NCI-H2196 treated with DMSO at 0.1 percent for 48 hours (cell line): ENCODE results near the gene DTD1.

Source experiments
- DNase-seq: peaks from one replicate; lab custom pipeline; 2025; ENCODE audit not compliant: unreplicated experiment; lab: John Stamatoyannopoulos, UW

Gene DTD1

GRCh38 chr20:18788021-18788420 lies 200.2 kb downstream of the DTD1 start:
- DNase-seq: no peak

DNA sequence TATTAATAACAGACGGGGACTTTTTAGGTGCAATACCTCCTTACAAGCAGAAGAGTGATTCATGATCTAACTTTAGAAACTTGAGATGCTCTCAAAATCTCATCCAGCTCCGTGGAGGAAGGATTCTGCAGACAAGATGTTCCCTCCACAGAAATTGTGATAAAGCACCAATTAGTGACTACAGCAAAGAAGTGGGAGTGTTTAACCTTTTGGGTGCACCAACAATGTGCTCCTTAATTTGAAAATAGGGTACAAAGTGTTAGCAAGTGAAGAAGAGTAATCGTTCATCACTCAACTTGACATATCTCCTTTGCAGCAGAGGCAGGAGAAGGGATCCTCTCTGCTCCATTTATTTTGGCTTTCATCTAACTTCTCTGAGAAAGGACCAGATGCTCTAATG lies 202.9 kb downstream of the DTD1 start:
- DNase-seq: no peak

GRCh38 chr20:18793625-18794427 lies 206.0 kb downstream of the DTD1 start:
- peak; percentile 87 for DNase-seq

DNA sequence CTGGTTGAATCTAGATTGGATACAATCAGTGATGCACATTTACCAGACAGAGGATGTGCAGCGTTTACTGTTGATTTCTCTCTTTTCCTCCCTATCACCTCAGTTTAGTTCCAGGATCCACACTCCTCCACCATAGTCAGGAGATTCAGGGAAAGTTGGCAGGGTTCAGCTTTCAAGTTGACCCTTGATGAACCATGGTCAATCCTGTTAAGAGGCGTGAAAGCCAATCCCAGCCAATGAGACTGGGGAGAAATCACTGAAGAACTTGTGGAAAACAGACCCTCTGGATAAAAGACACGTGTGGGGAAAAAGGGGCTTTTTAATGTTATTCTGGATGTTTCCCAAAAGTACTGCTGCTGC lies 206.6 kb downstream of the DTD1 start:
- no peak for DNase-seq

DNA sequence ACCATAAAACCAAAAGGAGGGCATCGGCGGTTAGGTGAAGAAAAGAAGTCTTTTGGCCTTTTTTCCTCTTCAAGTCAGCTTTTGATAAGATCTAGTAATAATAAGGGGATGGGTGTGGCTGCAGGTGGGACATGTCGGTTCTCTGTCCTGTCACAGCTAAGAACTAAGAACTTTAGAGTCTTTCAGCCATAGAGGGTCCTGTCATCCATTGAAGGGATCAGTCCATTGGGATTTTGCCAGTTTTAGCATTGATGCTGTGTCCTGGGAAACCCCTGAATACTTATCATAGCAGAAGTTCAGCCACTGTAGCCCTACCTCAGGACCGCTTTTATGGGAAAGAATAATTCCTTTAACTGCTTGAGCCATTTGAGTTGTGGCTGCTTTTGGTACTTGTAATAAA lies 207.5 kb downstream of the DTD1 start:
- DNase-seq: no peak

DNA sequence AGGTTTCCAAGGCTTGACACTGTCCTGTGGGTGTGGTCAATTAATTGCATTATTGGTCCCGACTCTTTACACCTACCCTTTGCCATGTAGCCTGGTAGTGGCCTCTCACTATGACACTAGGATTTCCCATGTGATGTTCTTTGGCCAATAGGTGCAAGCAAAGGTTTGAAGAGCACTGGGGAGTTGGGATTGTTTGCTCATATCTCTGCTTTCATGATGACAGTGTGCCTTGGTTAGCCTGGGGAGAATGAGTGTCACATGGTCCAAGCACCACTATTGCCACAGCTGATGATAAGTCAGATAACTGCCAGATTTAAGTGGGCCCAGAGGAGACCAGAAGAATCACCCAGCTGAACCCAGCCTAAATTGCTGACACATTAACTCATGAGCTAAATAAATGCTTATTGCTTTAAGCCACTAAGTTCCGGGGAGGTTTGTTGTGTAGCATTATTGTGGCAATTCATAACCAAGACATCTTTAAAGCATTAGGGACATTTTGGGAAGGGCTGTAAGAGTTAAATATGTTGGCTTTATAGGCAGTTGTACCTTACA lies 208.5 kb downstream of the DTD1 start:
- DNase-seq: no peak

GRCh38 chr20:18801516-18801915 lies 213.7 kb downstream of the DTD1 start:
- DNase-seq: no peak

DNA sequence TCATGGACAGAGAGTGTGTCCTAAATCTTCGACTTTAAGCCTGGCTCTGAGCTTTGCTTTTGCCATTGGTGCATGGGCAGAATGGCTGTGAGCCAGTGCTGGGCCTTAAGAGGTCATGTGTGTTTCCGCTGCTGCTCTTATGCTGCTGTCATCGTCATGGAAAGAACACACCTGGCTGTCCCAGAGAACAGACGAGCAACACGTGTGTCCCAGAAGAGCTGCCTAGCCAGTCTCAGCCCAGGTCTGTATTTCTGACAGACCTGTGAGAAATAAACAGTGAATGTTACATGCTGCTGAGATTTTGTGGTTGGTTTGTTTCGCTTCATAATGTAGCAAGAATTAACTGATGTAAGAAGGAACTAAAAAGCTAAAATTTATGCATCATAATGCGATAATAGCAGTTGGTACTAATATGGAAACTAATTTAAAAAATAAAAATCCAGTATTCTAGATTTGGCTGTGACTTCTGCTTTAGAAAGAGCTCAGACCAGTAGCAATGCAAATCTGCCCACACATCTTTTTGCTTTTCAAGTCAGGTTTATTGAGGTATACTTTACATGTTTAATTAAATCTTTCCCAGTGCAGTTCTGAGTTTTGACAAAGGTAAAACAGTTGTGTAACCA lies 214.3 kb downstream of the DTD1 start:
- no peak for DNase-seq

GRCh38 chr20:18805881-18806280 lies 218.0 kb downstream of the DTD1 start:
- no peak for DNase-seq

DNA sequence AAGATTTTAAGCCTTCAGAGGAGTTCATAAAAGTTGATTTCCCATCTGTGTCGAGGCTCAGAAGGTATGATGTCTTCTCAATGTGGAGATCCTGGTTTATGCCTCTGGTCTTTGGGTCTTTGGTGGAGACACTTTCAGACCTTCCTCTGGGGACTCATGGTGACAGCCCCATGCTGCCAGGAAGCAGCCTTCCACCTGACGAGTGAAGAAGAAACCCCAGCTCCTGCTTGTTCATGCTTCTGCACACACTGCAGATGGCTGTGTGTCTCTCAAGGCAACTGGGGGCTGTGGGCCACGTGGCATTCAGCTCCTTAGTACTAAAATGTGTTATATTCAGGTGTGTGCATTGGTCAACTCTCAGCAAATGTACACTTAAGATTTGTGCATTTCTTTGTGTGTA lies 220.9 kb downstream of the DTD1 start:
- no peak for DNase-seq

- no peak for DNase-seq
Measured at GRCh38 chr20:18811186-18811585, 223.3 kb downstream of the DTD1 start.

DNA sequence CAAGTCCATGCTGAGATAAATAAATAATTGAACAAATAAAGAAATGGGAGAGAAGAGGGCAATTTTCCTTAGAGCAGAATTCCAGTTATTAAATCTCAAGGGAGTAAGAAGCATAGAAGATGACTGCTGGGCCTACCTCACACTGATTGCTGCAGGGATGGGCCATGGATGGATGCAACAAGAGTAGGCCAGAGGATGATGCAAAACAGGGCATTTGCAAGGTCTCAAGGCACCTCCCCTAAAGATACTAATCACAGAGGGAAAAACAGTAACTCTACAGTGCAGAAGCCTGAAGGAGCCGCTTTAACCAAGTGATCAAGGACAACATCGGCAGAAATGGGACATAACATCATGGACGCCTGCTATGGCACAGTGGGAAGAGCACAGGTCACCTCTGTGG lies 224.1 kb downstream of the DTD1 start:
- no peak for DNase-seq

DNA sequence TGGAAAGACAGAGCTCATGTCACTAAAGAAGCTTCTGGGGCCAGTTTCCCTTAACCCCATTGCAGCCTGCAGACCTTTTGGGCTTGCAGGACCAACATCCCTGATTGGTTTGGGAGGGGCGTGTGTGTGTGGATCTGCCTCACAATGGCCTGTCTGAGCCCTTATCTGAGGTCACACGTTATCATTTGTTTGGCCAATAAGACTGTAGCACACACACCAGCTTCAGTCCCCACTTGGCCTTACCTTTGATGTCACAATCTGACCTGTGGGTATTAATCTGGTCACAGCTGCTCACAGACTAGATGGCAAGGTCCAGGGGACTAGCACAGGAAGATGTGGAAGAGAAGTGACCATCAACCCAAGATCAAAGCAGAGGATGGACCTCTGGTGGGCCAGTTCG lies 225.6 kb downstream of the DTD1 start, which contains the start of gene SCP2D1:
Gene SCP2D1 (plus strand): TSS at position 301 of the 400 bp plus-strand sequence. CDS start 33 bp downstream, at position 334.
- no peak for DNase-seq

- DNase-seq: no peak
Measured at GRCh38 chr20:18815194-18815942, 227.5 kb downstream of the DTD1 start.
